NCI-H1930 (cell line): ENCODE results near the gene YIPF6.
"Not testable (repeated sequence)": the region's sequence is repeated elsewhere in the genome, so short reads cannot be mapped to it uniquely, and the experiment has no call there.

ENCODE experiments used
- DNase-seq, 2 experiments: peaks; one replicate each; lab custom pipeline; 2025; lab: John Stamatoyannopoulos, UW

The YIPF6 gene

DNA sequence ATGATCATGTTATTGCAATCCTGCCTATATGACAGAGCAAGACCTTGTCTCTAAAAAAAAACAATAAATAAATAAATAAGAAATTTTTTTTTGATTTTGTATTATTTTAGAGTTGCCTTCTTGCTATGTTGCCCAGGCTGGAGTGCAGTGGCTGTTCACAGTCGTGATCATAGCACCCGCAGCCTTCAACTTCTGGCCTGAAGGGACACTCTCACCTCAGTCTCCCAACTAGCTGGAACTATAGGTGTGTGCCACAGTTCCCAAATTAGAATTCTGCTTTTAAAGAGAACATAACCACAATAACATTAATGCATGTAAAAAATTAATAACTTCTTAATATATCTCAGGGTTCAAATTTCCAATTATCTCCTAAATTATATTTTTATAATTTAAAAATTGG lies 7.8 kb downstream of the YIPF6 start:
- DNase-seq, result no peak

DNA sequence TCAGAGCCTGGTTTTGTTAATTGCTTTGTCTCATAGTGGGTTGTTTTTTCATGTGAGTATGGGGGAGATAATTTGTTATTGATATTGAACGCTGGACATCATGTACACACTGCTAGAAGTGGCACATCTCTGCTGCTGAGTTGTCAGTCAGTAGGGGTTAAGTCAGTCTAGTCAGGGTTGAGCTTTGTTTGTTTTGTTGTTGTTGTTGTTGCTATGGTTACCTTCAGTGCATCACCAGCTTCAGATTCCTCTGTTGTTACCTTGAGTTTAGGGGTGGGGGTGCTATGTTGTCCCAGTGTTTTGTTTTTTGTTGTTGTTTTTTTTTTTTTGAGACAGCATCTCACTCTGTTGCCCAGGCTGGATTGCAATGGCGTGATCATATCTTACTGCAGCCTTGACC lies 9.9 kb downstream of the YIPF6 start:
- DNase-seq, result no peak

DNA sequence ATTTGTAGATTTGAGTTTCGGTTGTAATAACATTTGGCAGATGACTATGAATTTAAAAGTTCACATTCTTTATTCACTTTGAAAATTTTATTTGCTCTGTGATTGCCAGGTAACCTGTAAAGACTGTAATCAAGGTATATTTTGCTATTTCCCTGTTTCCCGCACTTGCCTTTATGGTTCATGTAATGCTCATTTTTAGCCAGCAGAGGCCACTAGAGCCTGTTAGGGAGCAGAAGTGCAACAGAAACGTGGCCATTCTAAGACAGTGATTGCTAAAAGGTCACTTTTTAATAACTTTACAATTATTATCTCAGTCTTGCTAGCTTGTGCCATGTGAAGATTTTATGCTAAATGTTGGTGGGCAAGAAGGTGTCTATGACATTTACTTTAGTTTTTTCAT lies 12.4 kb downstream of the YIPF6 start:
- no peak for DNase-seq

DNA sequence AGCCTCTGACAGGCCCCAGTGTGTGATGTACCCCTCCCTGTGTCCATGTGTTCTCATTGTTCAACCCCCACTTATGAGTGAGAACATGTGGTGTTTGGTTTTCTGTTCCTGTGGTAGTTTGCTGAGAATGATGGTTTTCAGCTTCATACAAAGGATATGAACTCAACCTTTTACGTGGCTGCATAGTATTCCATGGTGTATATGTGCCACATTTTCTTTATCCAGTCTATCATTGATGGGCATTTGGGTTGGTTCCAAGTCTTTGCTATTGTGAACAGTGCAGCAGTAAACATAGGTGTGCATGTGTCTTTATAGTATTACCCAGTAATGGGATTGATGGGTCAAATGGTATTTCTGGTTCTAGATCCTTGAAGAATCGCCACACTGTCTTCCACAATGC lies 25.8 kb downstream of the YIPF6 start:
- DNase-seq, result not testable (repeated sequence)

DNA sequence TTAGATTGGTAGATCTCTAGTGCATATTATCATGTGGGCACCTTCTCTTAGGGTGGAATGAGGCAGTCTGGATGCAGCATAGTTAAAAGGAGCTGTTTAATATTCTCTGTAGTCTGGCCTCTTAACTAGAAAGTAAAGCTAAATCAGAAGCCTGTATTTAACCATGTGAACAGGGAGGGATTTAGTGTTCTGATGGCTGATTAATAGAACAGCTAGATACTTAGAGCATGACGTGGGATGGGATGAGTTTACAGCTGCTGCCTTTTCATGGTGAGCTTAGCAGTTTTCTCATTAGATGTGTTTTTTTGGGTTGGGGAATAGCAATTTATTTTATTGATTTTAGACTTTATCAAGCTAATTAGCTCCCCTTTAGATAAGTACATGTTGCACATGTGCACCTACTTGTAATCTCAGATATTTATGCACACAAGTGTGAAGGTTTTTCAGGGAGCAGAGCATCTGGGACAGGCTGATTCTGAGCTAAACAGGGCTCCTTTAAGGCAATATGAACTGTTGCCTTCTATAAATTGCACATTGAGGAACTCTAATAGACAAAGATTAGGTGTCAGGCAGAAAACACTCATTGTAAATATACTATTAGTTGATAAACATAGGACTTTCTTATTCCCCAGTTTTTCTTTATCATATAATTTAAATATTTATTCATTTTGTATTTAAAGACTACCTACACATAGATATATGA lies 34.1 kb downstream of the YIPF6 start:
- no peak for DNase-seq

DNA sequence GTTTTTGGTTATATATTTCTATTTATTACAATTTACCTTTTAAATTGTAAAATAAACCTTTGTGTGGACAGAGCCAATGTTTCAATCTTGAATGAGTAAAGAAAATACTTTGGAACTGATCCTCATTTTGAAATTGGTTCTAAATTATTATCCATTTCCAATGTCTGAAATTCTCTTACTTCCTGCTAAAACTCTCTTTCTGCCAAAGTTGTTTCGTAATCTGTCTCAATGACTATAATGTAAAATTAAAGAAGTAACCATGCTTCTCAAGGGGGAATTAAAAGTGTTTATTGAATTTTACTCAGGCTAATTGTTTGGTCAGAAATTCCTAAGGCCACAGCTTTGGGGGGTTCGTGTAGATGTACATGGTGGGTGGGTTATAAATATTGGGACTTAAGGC lies 34.8 kb downstream of the YIPF6 start:
- no peak for DNase-seq

DNA sequence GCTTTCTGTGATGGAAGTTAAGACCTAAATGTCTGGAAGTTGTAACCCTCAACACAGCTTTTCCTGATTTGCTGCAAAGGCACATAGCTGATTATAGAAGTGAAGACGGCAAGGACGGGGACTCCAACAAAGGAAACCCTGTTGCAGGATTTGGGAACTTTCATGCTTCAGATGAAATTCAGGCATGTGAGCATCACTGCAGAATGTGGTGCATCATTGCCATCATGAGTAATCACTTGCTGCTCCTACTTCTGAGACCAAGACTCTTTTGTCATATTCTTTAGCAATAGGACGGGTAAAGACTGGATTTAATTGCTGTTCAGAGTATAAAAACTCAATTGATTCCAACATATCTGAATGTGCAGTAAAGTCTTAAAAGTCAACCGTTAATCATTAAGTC lies 35.8 kb downstream of the YIPF6 start:
- no peak for DNase-seq

DNA sequence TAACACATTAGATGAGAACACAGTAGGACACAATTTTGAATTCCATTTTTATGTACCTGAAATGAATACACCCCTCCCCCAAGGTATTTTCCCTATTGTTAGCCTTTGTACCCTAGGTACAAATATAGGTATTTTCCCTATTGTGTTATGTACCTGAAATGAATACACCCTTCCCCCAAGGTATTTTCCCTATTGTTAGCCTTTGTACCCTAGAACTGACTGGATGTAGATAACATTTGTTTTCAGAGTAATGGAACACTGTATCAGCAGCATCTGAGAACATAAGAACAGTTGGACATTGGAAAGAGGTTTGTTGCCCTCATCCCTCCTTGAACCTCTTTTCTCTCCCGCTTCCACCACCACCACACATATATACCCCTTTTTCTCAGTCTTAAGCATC lies 37.6 kb downstream of the YIPF6 start:
- DNase-seq, result no peak

DNA sequence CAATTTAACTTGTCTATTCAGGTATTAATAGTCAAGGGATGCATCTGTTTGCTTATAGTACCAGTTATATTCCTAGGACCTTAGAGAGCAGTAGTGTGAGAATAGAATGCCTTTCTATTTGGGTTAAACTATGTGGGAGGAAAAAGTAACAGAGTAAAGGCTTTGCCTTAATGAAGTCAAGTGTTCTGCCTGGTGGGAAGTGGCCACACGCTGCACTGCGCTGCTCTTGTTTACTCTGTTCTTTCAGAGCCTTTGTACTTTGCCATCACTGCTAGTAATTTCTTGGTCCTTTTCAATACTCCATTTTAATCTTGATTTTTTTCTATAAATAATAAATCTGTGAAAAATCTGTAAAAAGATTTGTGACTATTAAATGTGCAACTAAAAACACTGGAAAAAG lies 38.0 kb downstream of the YIPF6 start:
- no peak for DNase-seq

DNA sequence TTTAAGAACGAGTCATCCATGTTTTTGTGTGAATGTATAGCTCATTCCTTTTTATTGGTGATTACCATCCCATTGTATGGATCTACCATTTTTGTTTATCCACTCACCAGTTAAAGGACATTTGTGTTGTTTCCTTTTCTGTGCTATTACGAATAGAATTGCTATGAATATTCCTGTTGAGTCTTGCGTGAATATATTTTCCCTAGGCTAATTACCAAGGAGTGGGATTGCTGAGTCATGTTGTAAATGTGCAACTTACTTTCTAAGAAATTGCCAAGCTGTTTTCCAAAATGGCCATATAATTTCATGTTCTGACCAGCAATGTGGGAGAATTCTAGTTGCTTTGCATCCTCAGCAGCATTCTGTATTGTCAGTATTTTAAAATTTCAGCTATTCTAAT lies 51.3 kb downstream of the YIPF6 start:
- no peak for DNase-seq

DNA sequence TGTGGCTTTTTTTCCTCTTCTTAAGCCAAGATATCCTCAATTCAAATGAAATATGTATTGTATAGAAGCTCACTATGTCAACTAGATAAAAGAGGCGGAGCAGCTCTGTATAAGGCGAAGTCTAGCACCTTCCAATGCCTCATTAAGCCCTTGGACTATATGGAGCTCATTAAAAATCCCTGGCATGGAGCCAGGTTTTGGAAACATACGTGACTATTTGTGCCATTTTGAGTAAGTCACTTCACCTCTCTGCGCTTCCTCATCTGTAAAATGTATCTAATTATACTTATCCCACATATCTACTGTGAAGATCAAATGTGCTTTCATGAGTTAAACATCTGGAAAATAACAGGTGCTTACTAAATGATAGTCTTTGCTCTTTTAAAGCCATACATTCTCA lies 57.2 kb downstream of the YIPF6 start:
- no peak for DNase-seq

DNA sequence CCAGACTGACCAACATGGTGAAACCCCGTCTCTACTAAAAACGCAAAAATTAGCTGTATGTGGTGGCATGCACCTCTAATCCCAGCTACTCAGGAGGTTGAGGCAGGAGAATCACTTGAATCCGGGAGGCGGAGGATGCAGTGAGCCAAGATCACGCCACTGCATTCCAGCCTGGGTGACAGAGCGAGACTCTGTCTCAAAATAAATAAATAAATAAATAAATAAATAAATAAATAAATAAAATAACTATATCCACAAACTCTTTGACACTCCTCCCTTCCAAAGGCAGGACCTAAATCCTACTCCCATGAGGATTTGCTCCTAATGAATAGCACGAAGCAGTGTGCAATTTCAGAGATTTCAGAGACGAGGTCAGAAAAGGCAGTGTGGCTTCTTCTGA lies 58.3 kb downstream of the YIPF6 start:
- DNase-seq, result not testable (repeated sequence)

DNA sequence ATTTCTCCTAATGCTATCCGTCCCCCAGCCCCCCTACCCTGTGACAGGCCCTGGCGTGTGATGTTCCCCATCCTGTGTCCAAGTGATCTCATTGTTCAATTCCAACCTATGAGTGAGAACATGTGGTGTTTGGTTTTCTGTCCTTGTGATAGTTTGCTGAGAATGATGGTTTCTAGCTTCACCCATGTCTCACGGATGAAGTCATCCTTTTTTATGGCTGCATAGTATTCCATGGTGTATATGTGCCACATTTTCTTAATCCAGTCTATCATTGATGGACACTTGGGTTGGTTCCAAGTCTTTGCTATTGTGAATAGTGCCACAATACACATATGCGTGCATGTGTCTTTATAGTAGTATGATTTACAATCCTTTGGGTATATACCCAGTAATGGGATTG lies 61.1 kb downstream of the YIPF6 start:
- not testable (repeated sequence) for DNase-seq

DNA sequence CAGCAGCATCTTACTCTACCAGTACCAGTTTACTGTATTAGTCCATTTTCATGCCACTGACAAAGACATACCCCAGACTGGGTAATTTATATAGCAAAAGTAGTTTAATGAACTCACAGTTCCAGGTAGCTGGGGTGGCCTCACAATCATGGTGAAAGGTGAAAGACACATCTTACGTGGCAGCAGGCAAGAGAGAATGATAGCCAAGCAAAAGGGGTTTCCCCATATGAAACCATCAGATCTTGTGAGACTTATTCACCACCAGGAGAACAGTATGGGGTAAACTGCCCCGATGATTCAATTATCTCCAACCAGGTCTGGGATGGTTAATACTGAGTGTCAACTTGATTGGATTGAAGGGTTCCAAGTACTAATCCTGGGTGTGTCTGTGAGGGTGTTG lies 69.3 kb downstream of the YIPF6 start:
- DNase-seq, result no peak

DNA sequence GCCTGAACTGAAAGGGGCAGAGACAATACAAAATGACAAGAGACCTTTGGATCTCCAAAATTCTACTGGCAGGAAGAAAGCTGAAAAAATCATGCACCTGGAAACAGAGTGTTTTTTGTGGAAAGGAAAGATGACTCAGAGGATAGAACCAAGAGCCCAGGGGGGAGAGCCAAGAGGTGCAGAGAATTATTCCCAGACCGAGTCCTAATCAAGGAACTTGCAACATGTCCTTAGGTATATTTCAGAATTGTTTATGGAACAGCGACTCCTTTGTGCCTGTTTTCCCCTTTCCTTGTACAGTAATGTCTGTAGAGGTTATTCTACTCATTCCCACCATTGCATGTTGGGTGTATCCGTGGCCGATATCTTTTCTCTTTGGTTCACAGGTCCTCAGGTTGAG lies 71.7 kb downstream of the YIPF6 start:
- no peak for DNase-seq

DNA sequence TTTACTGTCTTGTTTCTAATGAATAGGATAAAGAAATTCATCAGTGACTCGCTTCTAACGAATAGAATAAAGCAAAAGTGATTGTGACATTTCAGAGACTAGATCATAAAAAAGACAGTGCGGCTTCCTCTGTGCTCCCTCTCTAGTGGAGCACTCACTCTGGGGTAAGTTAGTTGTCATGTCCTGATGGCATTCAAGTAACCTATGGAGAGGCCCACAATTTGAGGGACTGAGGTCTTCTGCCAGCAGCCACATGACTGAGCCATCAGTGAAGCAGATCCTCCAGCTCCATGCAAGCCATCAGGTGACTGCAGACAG lies 72.4 kb downstream of the YIPF6 start:
- no peak for DNase-seq

DNA sequence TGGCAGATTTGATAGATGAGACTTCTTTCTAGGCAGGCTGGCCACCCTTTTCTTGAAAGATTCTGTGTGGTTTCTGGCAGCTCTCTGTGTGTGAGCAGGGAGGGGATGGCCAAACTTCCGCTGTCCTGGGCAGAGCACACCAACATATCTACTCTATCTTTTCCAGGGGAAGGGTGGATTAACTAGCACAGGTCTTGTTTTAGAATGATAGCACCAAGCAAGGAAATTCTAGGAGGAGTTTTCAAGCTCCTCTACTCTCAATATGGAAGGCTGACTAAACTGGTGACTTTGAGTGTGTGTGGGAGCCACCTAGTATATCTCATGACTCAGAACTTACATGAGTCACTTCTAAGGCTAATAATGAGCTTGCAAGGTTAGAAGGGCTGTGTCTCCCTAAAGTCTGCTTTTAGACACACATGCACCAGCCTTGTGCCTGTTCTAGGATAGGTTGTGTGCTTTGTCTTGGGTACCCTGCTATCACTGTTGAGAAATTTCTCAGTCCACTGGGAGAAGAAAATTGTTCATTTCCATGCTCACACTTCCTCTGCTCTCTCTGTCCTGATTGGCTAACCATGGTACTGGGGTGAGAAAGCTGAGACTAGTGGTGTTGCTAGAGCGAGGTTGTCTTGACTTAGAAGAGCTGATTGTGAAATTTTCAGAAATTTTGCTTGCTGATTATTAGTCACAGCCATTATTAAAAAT lies 72.9 kb downstream of the YIPF6 start:
- no peak for DNase-seq

DNA sequence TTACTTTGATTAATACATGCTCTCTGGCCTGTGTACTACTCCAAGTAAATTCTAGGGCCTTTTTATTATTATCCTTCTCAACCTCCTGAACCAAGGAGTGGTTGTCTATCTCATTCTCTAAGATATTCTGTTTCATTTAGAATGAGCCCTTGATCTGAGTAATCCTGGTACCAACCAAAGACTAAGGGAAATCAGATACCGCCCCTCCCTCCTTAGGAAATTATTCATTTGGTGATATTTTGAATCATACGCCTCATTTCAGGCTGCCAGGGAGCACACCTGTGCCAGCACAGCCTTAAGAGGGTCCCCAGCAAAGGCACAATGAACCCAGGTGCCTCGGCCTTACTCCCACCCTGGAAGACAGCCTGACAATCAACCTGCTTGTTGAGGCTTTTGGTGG lies 75.4 kb downstream of the YIPF6 start:
- no peak for DNase-seq

DNA sequence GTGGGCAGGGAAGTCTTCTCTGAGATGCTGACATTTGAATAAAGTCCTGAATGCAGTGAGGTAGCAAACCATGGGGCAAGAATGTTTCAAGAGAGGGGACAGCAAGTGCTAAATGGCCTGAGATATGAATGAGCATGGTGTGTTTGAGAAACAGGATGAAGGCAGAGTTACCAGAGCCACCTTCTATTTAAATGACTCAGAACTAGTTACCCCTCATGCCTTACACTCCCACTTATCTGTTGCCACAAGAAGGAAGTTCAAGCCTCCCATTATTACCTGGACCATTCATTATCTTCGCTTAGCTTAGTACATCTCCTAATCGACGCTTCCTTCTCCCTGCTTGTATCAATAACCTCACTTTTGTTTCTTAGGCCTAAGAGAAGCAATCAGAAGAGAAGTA lies 81.0 kb downstream of the YIPF6 start:
- no peak for DNase-seq

DNA sequence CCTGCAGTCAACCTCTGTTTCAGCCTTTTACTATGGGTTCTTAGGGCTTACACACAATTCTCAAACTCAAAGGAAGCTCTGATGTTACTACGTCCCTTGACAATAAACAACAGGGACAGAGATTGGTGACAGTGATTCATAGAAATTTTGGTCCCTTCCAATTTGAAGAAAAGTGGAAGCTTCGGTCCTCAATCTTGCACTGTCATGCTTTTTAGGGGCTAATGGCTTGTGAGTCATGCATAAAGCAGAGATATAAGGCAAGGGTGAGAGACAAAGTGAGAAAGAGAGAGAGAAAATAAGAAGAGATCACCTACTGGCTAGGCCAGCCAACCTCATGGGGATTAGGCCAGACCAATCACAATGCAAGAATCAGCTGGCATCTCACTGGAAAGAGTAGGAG lies 85.4 kb downstream of the YIPF6 start:
- DNase-seq, result no peak
